ENCODE measurements around the gene SMOC2. TPM values are rescaled to one million over a fixed set of nuclear protein-coding genes. Genes with fewer than 3 reads are reported as not detected.

Gene SMOC2
- total and polyA plus RNA-seq, 12 donors: 6.6 to 39.1 (median 17.6) TPM

- TF ChIP-seq, protein P1, sequence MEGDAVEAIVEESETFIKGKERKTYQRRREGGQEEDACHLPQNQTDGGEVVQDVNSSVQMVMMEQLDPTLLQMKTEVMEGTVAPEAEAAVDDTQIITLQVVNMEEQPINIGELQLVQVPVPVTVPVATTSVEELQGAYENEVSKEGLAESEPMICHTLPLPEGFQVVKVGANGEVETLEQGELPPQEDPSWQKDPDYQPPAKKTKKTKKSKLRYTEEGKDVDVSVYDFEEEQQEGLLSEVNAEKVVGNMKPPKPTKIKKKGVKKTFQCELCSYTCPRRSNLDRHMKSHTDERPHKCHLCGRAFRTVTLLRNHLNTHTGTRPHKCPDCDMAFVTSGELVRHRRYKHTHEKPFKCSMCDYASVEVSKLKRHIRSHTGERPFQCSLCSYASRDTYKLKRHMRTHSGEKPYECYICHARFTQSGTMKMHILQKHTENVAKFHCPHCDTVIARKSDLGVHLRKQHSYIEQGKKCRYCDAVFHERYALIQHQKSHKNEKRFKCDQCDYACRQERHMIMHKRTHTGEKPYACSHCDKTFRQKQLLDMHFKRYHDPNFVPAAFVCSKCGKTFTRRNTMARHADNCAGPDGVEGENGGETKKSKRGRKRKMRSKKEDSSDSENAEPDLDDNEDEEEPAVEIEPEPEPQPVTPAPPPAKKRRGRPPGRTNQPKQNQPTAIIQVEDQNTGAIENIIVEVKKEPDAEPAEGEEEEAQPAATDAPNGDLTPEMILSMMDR (IDR thresholded peaks at IDR 0.05): no peak
- intact Hi-C loops (cut with DNase I): loop anchor here in 2 of 10 donors (10.0 kb wide), 2 partner anchors 84 to 164 kb away; no protein-coding TSS in a partner anchor
- Histone ChIP-seq H3K36me3 (peaks cover 0 to 4% (median 0%) of the 10 kb centered on the region in 9 donors), H3K4me3 (no peak overlapping the region), H3K4me1 (peaks cover under 1 to 66% (median 30%) of the 10 kb centered on the region in 9 donors), H3K27me3 (peaks cover 0 to 5% (median 0%) of the 10 kb centered on the region in 7 donors), H3K9me3 (no peaks in the 10 kb centered on the region), H3K27ac (peak overlapping the region in 5 of 10 donors; percentile 7 to 79 (median 40))
- DNase-seq (no peak), ATAC-seq (no peak)
- WGBS, 2 donors: 78 to 87% methylated on average over 21 of the region's 21 CpGs
Measured at GRCh38 chr6:168538892-168539811, 98.2 kb downstream of the SMOC2 start.

- intact Hi-C loops (cut with DNase I): loop anchor here in 1 of 10 donors (10.0 kb wide), 1 partner anchor 166 kb away; no protein-coding TSS in a partner anchor
- WGBS, 2 donors: 56 to 64% methylated on average over 15 of the region's 15 CpGs
Measured at GRCh38 chr6:168540713-168541291, 99.8 kb downstream of the SMOC2 start.

DNA sequence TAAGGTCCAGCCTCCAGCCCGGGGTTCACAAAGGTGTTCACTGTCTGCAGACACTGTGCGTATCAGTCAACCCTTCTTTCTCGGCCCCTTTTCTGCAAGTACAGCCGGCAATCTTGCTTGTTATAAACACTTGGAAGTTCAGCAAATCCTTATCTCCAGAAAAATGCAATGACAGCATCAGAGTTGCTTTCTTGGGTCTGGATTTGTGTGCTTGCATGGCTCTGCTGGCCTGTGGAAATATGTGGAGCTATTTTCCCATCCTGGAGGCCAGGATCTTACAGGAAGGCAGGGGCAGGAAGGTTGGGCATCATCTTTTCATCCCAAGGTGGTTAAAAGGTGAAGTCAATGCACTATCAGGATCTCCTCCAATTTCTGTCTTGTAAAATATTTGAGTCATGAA lies 100.3 kb downstream of the SMOC2 start:
- H3K27ac ChIP-seq: peak overlapping the region; percentile 26 to 79 (median 48)
- H3K27me3 ChIP-seq: peaks cover 0 to 5% (median 0%) of the 10 kb centered on the region in 7 donors
- H3K36me3 ChIP-seq: peaks cover 0 to 5% (median 0%) of the 10 kb centered on the region in 9 donors
- peaks cover 0 to 55% (median 26%) of the 10 kb centered on the region in 9 donors for H3K4me1 ChIP-seq
- DNase-seq (no peak), ATAC-seq (peak in 4 of 8 donors; percentile 22 to 53 (median 37))
- no peaks in the 10 kb centered on the region for H3K9me3 ChIP-seq
- WGBS, 2 donors: 46% methylated on average over 4 of the region's 4 CpGs
- no peak overlapping the region for H3K4me3 ChIP-seq
- intact Hi-C loops (cut with DNase I): loop anchor here in 1 of 10 donors (10.0 kb wide), 1 partner anchor 167 kb away; no protein-coding TSS in a partner anchor
- TF ChIP-seq, protein P1 (IDR thresholded peaks at IDR 0.05): no peak

More at GRCh38 chr6:168540713-168541291, 99.8 kb downstream of the SMOC2 start:
- TF ChIP-seq, protein P1 (IDR thresholded peaks at IDR 0.05): no peak
- Histone ChIP-seq H3K9me3 (no peaks in the 10 kb centered on the region), H3K4me1 (peaks cover 0 to 59% (median 26%) of the 10 kb centered on the region in 9 donors), H3K36me3 (peaks cover 0 to 5% (median 0%) of the 10 kb centered on the region in 9 donors), H3K27ac (peak overlapping the region in 8 of 10 donors; percentile 34 to 79 (median 51)), H3K27me3 (peaks cover 0 to 5% (median 0%) of the 10 kb centered on the region in 7 donors), H3K4me3 (no peak overlapping the region)
- DNase-seq: no peak
- no peak for ATAC-seq

GRCh38 chr6:168542301-168542700 lies 101.3 kb downstream of the SMOC2 start:
- no peak for DNase-seq

More at GRCh38 chr6:168542301-168542700, 101.3 kb downstream of the SMOC2 start:
- Histone ChIP-seq H3K36me3 (peaks cover 0 to 5% (median 0%) of the 10 kb centered on the region in 9 donors), H3K27ac (peak overlapping the region in 7 of 10 donors; percentile 34 to 79 (median 51)), H3K4me3 (no peak overlapping the region), H3K9me3 (no peaks in the 10 kb centered on the region), H3K4me1 (peaks cover 0 to 45% (median 24%) of the 10 kb centered on the region in 9 donors), H3K27me3 (peaks cover 0 to 5% (median 0%) of the 10 kb centered on the region in 7 donors)
- TF ChIP-seq, protein P1 (IDR thresholded peaks at IDR 0.05): no peak
- intact Hi-C loops (cut with DNase I): loop anchor here in 1 of 10 donors (10.0 kb wide), 1 partner anchor 168 kb away; no protein-coding TSS in a partner anchor
- peak in 7 of 8 donors; percentile 28 to 79 (median 38) for ATAC-seq
- 34 to 43% methylated on average over 8 of the region's 8 CpGs for WGBS, 2 donors
